Astrocyte of the cerebellum (primary cell): ENCODE data around the gene TOP1.
A peak's percentile ranks its signal among the peaks of the same experiment; 100 is the strongest.

Experiments
- DNase-seq: peaks from one replicate; pipeline ENCODE4 v3.0.0-alpha.2; 2011; ENCODE audit warnings: low read depth
- H3K4me3 ChIP-seq: 2 replicates; pipeline ENCODE4 v1.5.1; 2011; ENCODE audit warnings: mild to moderate bottlenecking, low read depth, low read length, moderate library complexity
- CTCF ChIP-seq: IDR thresholded peaks from 2 replicates; pipeline ENCODE4 v1.5.1; 2012; ENCODE audit warnings: low read length, low read depth, moderate library complexity, mild to moderate bottlenecking; ENCODE audit errors: missing control alignments
- in situ Hi-C: cut with HindIII; loops from 2 replicates; pipeline ENCODE4 v1.10.0; 2017; ENCODE audit warnings: low sequenced_read_pairs

TOP1 gene

DNA sequence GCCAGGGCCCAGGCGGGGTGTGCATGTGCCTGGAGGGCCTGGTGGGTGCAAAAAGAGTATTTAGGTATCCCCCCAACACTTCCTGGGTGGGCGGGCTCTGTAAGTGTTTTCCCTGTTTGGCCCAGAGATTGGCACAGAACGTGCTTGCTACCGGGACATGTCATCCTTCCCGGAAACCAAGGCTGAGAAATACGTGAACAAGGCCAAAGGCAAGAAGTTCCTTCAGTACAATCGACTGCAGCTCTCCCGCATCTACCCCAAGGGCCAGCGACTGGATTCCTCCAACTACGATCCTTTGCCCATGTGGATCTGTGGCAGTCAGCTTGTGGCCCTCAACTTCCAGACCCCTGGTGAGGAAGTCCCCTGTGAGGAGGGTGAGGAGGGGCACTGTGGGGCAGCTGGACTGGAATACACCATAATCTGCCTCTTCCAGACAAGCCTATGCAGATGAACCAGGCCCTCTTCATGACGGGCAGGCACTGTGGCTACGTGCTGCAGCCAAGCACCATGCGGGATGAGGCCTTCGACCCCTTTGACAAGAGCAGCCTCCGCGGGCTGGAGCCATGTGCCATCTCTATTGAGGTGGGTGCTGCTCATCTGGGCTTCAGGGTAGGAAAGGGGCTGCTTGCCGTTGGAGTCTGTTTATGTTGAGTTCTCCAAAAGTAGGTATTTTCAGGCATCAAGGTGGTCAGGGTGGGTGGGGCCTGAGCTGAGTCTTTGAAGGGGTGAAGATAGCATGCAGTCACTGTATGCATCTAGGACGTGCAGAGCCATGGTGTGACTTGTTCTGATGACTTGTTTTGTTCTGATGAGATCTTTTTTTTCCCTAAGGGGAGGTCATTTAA, 143.9 kb downstream of the TOP1 start:
- no peak overlapping the region for H3K4me3 ChIP-seq
- TF ChIP-seq CTCF, result no peak
- DNase-seq, result no peak
- in situ Hi-C loops, result no loop called here

DNA sequence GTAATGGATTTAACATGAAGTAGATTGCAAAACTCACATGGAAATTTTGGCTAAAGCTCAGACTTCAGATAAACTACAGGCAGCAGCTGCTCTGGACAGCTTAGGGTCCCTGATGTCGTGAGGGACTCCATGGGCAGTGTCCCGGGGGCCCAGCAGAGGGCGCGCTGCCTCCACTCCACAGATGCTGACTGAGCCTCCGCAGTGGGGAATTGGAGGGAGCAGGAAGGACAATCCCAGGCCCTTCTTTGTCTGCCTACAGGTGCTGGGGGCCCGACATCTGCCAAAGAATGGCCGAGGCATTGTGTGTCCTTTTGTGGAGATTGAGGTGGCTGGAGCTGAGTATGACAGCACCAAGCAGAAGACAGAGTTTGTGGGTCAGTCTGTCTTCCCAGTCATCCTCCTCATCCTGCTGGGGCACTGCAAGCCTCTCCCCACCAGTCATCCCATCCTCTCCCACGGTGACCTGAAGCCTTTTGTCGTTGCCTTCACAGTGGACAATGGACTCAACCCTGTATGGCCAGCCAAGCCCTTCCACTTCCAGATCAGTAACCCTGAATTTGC, 144.6 kb downstream of the TOP1 start:
- TF ChIP-seq CTCF, result peak; percentile 99
- in situ Hi-C loops, result no loop called here
- H3K4me3 ChIP-seq, result no peak overlapping the region
- DNase-seq, result peak; percentile 37

DNA sequence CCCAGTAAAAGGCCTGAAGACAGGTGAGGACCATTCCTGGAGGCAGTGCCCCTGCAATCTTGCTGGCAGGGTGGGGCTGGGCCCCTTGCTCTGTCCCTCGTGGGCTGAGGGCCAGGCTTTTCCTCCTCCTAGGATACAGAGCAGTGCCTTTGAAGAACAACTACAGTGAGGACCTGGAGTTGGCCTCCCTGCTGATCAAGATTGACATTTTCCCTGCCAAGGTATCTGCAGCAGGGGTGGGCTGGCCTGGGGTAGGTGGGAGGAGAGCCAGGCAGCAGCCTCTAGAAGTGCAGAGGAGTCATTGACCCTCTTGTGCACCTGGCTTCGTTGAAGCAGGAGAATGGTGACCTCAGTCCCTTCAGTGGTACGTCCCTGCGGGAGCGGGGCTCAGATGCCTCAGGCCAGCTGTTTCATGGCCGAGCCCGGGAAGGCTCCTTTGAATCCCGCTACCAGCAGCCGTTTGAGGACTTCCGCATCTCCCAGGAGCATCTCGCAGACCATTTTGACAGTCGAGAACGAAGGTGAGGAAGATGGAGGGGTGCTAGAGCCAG, 145.2 kb downstream of the TOP1 start:
- TF ChIP-seq CTCF, result no peak
- DNase-seq, result no peak
- in situ Hi-C loops, result no loop called here
- H3K4me3 ChIP-seq, result no peak overlapping the region
